Type B pancreatic cell (in vitro differentiated cells): ENCODE results near the gene DELE1. TPM values are rescaled to one million over a fixed set of nuclear protein-coding genes. Genes with fewer than 3 reads are reported as not detected.
"Not testable (repeated sequence)": the region's sequence is repeated elsewhere in the genome, so short reads cannot be mapped to it uniquely, and the experiment has no call there.

Source experiments
- DNase-seq: peaks from one replicate; pipeline ENCODE4 v3.0.0; 2021; ENCODE audit warnings: mixed read lengths; ENCODE audit not compliant: unreplicated experiment; ENCODE audit errors: extremely low spot score
- H3K27ac Mint-ChIP-seq: 2 replicates; pipeline ENCODE4 v1.8.0; 2021; ENCODE audit warnings: mild to moderate bottlenecking, mixed read lengths
- H3K27me3 Mint-ChIP-seq: 2 replicates; pipeline ENCODE4 v1.8.0; 2021; ENCODE audit warnings: mixed read lengths
- H3K36me3 Mint-ChIP-seq: 2 replicates; pipeline ENCODE4 v1.8.0; 2021; ENCODE audit warnings: mixed read lengths
- H3K4me1 Mint-ChIP-seq: one replicate; pipeline ENCODE4 v1.8.0; 2021; ENCODE audit warnings: mixed read lengths; ENCODE audit not compliant: unreplicated experiment
- H3K4me3 Mint-ChIP-seq: 2 replicates; pipeline ENCODE4 v1.8.0; 2021; ENCODE audit warnings: mild to moderate bottlenecking, mixed read lengths
- H3K9me3 Mint-ChIP-seq: 2 replicates; pipeline ENCODE4 v1.8.0; 2021; ENCODE audit warnings: mixed read lengths
- CTCF ChIP-seq: fragments of 200-600 bp; sonication (generic); conservative IDR thresholded peaks from 2 replicates; pipeline ENCODE4 v1.5.0; 2021; ENCODE audit warnings: antibody characterized with exemption, mild to moderate bottlenecking
- total RNA-seq: library from RNA; stranded (reverse); gene quantifications from 2 replicates; pipeline ENCODE4 v1.2.1, GENCODE V29; 2021; ENCODE audit warnings: low replicate concordance

Gene DELE1
- total RNA-seq, 1 donor from 2014 or later, result 67.9 TPM

- Mint-ChIP-seq H3K27me3 (peaks cover 38% of the 10 kb centered on the region), H3K4me3 (no peak overlapping the region), H3K36me3 (peaks cover 5% of the 10 kb centered on the region), H3K9me3 (peaks cover 5% of the 10 kb centered on the region), H3K4me1 (peaks cover 9% of the 10 kb centered on the region), H3K27ac (no peak overlapping the region)
- DNase-seq, result no peak
- no peak for TF ChIP-seq CTCF
Observed at GRCh38 chr5:141919218-141920119, 4.2 kb upstream of the DELE1 start.

- Mint-ChIP-seq H3K27me3 (peaks cover 25% of the 10 kb centered on the region), H3K27ac (peak overlapping the region; percentile 3), H3K4me3 (no peak overlapping the region), H3K36me3 (peaks cover 8% of the 10 kb centered on the region), H3K9me3 (peaks cover 5% of the 10 kb centered on the region), H3K4me1 (peaks cover 9% of the 10 kb centered on the region)
- DNase-seq, result no peak
- TF ChIP-seq CTCF, result no peak
Observed at GRCh38 chr5:141920771-141921170, 2.9 kb upstream of the DELE1 start.

DNA sequence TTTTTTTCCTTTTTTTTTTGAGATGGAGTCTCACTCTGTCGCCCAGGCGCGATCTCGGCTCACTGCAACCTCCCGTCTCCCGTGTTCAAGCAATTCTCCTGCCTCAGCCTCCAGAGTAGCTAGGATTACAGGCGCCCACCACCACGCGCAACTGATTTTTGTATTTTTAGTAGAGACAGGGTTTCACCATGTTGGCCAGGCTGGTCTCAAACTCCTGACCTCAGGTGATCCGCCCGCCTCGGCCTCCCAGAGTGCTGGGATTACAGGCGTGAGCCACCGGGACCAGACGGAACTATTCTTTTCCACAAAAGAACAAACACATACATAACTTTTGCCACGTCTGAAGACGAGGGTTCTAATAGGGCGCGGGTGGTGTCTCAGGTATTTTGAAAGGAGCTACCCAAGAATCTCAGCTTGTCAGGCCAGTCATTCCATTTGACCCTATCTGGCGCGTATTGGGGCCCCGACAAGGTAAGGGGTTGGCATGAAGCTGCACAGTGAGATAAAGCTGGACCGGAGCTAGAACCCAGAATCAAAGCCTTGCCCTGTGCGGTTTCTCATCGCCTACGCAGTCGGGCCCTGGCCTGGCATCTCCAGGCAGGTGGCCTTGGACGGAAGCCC is 734 bp upstream of the DELE1 start:
- not testable (repeated sequence) for DNase-seq

GRCh38 chr5:141926434-141926833 is 2.8 kb downstream of the DELE1 start:
- Mint-ChIP-seq H3K9me3 (peaks cover 5% of the 10 kb centered on the region), H3K27me3 (no peaks in the 10 kb centered on the region), H3K4me1 (peaks cover 9% of the 10 kb centered on the region), H3K36me3 (peaks cover 27% of the 10 kb centered on the region), H3K27ac (no peak overlapping the region), H3K4me3 (peak overlapping the region; percentile 14)
- no peak for DNase-seq
- no peak for TF ChIP-seq CTCF

More for the DNA sequence above, 734 bp upstream of the DELE1 start:
- not testable (repeated sequence) for H3K9me3 Mint-ChIP-seq, H3K27me3 Mint-ChIP-seq, H3K4me1 Mint-ChIP-seq
- peak overlapping the region; percentile 93 for H3K4me3 Mint-ChIP-seq
- H3K36me3 Mint-ChIP-seq, result peaks cover 12% of the 10 kb centered on the region
- H3K27ac Mint-ChIP-seq, result peak overlapping the region; percentile 88

GRCh38 chr5:141928051-141928450 is 4.4 kb downstream of the DELE1 start:
- peaks cover 5% of the 10 kb centered on the region for H3K9me3 Mint-ChIP-seq
- H3K36me3 Mint-ChIP-seq, result peaks cover 27% of the 10 kb centered on the region
- no peaks in the 10 kb centered on the region for H3K27me3 Mint-ChIP-seq
- H3K4me1 Mint-ChIP-seq, result peaks cover 9% of the 10 kb centered on the region
- no peak for TF ChIP-seq CTCF
- no peak for DNase-seq
- no peak overlapping the region for H3K27ac Mint-ChIP-seq
- no peak overlapping the region for H3K4me3 Mint-ChIP-seq

DNA sequence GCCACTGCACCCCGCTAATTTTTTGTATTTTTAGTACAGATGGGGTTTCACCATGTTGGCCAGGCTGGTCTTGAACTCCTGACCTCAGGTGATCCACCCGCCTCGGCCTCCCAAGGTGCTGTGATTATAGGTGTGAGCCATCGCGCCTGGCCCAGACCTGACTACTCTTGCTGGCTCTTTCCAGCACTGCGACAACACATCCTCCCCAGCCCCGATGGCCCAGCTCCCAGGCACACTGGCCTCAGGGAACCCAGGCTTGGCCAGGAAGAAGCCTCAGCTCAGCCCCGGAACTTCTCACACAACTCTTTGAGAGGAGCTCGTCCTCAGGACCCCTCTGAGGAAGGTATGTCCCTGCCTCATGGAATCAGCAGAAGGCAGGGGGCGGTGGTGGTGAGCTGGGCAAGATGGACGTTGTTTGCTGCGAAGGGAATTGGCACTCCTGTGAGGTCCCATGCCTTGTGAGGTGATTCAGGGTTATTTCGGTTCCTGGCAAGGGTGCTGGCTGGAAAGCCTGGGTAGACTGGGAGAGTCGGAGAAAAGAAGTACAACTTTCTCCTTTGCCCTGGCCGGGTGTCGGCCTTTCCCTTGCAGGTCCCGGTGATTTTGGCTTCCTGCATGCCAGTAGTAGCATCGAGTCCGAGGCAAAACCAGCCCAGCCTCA is 5.9 kb downstream of the DELE1 start:
- Mint-ChIP-seq H3K27me3 (no peaks in the 10 kb centered on the region), H3K36me3 (peaks cover 23% of the 10 kb centered on the region), H3K9me3 (no peaks in the 10 kb centered on the region), H3K4me3 (no peak overlapping the region), H3K27ac (no peak overlapping the region), H3K4me1 (peaks cover under 1% of the 10 kb centered on the region)
- TF ChIP-seq CTCF, result no peak
- DNase-seq, result no peak
